Right lobe of liver (tissue), 6 donors: ENCODE results near the gene SPECC1L. TPM values are rescaled to one million over a fixed set of nuclear protein-coding genes. Genes with fewer than 3 reads are reported as not detected.
A peak's percentile ranks its signal among the peaks of the same experiment; 100 is the strongest.
"Not testable (repeated sequence)": the region's sequence is repeated elsewhere in the genome, so short reads cannot be mapped to it uniquely, and the experiment has no call there.

ENCODE experiments used
- ATAC-seq, 4 donors: fragments of 200-7000 bp; cut with Tn5 transposase; one replicate each; pipeline ENCODE4 v1.9.1; 2020; ENCODE audit warnings: mild to moderate bottlenecking in 4 of 4, moderate library complexity in 4 of 4
- DNase-seq, 3 donors: peaks; one replicate each; pipeline ENCODE4 v3.0.0-alpha.2; 2020
- H3K27ac ChIP-seq, 3 donors: fragments of 200-600 bp; one replicate each; pipeline ENCODE4 v1.8.0; 2022
- H3K27me3 ChIP-seq, 2 donors: fragments of 200-600 bp; one replicate each; pipeline ENCODE4 v1.8.0; 2022
- H3K36me3 ChIP-seq, 4 donors: fragments of 200-600 bp; sonication (generic) in 1 of 4; one replicate each; pipeline versions ENCODE4 v1.5.1 to v1.8.0; 2017 to 2022; ENCODE audit warnings: control low read depth in 1 of 4
- H3K4me1 ChIP-seq, 4 donors: fragments of 200-600 bp; sonication (generic) in 1 of 4; one replicate each; pipeline versions ENCODE4 v1.5.1 to v1.8.0; 2017 to 2022; ENCODE audit warnings: control low read depth in 1 of 4
- H3K4me3 ChIP-seq, 3 donors: fragments of 200-600 bp; one replicate each; pipeline ENCODE4 v1.8.0; 2022
- H3K9me3 ChIP-seq, 4 donors: fragments of 200-600 bp; sonication (generic) in 1 of 4; one replicate each; pipeline versions ENCODE4 v1.5.1 to v1.8.0; 2017 to 2022; ENCODE audit warnings: control low read depth in 1 of 4
- CTCF ChIP-seq, 4 donors: fragments of 200-600 bp in 3 of 4; fragments of 450-650 bp in 1 of 4; IDR thresholded peaks; one replicate each; pipeline versions ENCODE4 v1.5.1 to v1.8.0; 2016 to 2022; ENCODE audit warnings: antibody characterized with exemption in 4 of 4, mild to moderate bottlenecking in 2 of 4
- POLR2A ChIP-seq: fragments of 450-650 bp; IDR thresholded peaks from one replicate; pipeline ENCODE4 v1.6.1; 2017; ENCODE audit warnings: antibody characterized with exemption, mild to moderate bottlenecking
- WGBS: methylation state at CpG from one replicate; pipeline ENCODE4 v1.1.6; 2018; ENCODE audit warnings: low coverage, low lambda C conversion rate; ENCODE audit not compliant: insufficient coverage; ENCODE audit errors: missing lambda C conversion rate; 5-methylcytosine and 5-hydroxymethylcytosine counted together
- intact Hi-C, 2 donors: fragments of 100-400 bp; cut with DNase I; formaldehyde crosslinking; loops; one replicate each; pipeline versions ENCODE4 v1.11.2 to v1.14.1; 2022
- total RNA-seq, 6 experiments: library from RNA; depleted of rRNA in 2 of 6; stranded (reverse); fragments of >200 nt in 2 of 6; fragmentation: NEBNext Ultra II Directional in 3 of 6; extraction: Animal tissue kit (Norgen Biotek cat#: 25700) in 3 of 6; gene quantifications; one replicate each; pipeline versions ENCODE4 v1.1.0 to v1.2.4, GENCODE V29; 2016 to 2023
- donor health status: DM: no; HTN: yes; CAD: no.
- donor health status: DM: no; HTN: no; CAD: no.
- donor health status: DM: no; HTN: no; CAD: no.
- donor health status: DM: no; HTN: yes; CAD: no.
- donor health status: DM: no; HTN: yes; CAD: no.

Gene SPECC1L
- total RNA-seq, 6 experiments from 2014 or later: 16.3 to 26.4 (median 24.2) TPM

DNA sequence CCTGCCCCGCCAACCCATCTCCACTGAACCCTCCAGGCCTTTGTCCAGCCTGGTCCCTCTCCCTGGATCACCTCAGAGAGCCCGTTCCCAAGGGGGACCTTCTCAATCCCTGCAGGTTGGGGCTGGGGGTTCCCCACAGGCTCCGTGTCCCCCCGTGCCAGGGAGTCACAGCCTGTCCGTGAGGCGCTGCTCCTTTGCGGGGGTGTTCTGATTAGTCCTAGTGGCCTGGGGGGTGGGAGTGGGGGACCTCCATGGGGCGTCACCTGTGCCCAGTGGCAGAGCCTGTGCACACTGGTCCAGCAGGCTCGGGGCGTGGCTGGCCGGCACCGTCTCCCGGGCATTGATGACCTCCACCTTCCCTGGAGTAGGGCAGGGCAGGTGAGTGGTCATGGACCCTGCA lies 37.4 kb upstream of the SPECC1L start:
- H3K36me3 ChIP-seq: no peaks in the 10 kb centered on the region
- no peak for DNase-seq
- H3K4me3 ChIP-seq: no peak overlapping the region
- intact Hi-C loops: loop anchor here in 1 of 2 donors (10.0 kb wide), 1 partner anchor 48 kb away; the partner anchor contains the start of gene SUSD2
- no CpG with 5 or more reads among the region's 13 CpGs for WGBS
- H3K9me3 ChIP-seq: no peaks in the 10 kb centered on the region
- H3K4me1 ChIP-seq: no peaks in the 10 kb centered on the region
- ATAC-seq: peak in 1 of 4 donors; percentile 20
- no peaks in the 10 kb centered on the region for H3K27me3 ChIP-seq
- H3K27ac ChIP-seq: no peak overlapping the region
- TF ChIP-seq CTCF (IDR thresholded peaks at IDR 0.05) (no peak), POLR2A (no peak)

GRCh38 chr22:24233816-24234215 lies 36.8 kb upstream of the SPECC1L start:
- DNase-seq (no peak), ATAC-seq (no peak)
- WGBS: 57% methylated on average over 1 of the region's 14 CpGs
- Histone ChIP-seq H3K27me3 (no peaks in the 10 kb centered on the region), H3K4me3 (no peak overlapping the region), H3K9me3 (no peaks in the 10 kb centered on the region), H3K27ac (no peak overlapping the region), H3K36me3 (no peaks in the 10 kb centered on the region), H3K4me1 (no peaks in the 10 kb centered on the region)
- intact Hi-C loops: loop anchor here in 1 of 2 donors (10.0 kb wide), 1 partner anchor 49 kb away; the partner anchor contains the start of gene SUSD2
- TF ChIP-seq POLR2A: no peak
- no peak for TF ChIP-seq CTCF (IDR thresholded peaks at IDR 0.05)

GRCh38 chr22:24235315-24235714 lies 35.3 kb upstream of the SPECC1L start:
- Histone ChIP-seq H3K27me3 (no peaks in the 10 kb centered on the region), H3K4me3 (no peak overlapping the region), H3K27ac (no peak overlapping the region), H3K4me1 (no peaks in the 10 kb centered on the region), H3K36me3 (no peaks in the 10 kb centered on the region), H3K9me3 (no peaks in the 10 kb centered on the region)
- intact Hi-C loops: loop anchor here in 1 of 2 donors (10.0 kb wide), 1 partner anchor 51 kb away; the partner anchor contains the start of gene SUSD2
- WGBS: 90% methylated on average over 2 of the region's 4 CpGs
- DNase-seq (no peak), ATAC-seq (no peak)
- TF ChIP-seq POLR2A (no peak), CTCF (IDR thresholded peaks at IDR 0.05) (no peak)

DNA sequence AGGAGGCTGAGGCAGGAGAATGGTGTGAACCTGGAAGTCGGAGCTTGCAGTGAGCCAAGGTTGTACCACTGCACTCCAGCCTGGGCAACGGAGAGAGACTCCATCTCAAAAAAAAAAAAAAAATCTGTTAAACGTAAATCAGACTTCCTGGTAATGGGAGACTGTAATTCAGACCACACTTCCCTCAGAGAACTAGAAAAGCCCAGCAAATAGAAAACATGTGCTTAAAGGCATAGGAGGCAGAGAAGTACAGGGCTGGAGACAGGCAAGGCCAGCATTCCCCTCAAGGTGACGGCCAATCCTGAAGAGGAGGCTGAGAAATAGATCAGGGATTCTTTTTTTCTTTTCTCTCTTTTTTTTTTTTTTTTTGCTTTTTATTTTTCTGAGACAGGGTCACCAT lies 34.0 kb upstream of the SPECC1L start:
- TF ChIP-seq POLR2A (no peak), CTCF (IDR thresholded peaks at IDR 0.05) (no peak)
- H3K9me3 ChIP-seq: no peaks in the 10 kb centered on the region
- DNase-seq: no peak
- no peaks in the 10 kb centered on the region for H3K36me3 ChIP-seq
- H3K27ac ChIP-seq: no peak overlapping the region
- H3K27me3 ChIP-seq: no peaks in the 10 kb centered on the region
- WGBS: 57% methylated on average over 4 of the region's 4 CpGs
- H3K4me3 ChIP-seq: no peak overlapping the region
- no peaks in the 10 kb centered on the region for H3K4me1 ChIP-seq
- intact Hi-C loops: loop anchor here in 1 of 2 donors (10.0 kb wide), 1 partner anchor 52 kb away; the partner anchor contains the start of gene SUSD2
- ATAC-seq: no peak

GRCh38 chr22:24238101-24238694 lies 32.4 kb upstream of the SPECC1L start:
- ATAC-seq, H3K4me3 ChIP-seq, H3K27me3 ChIP-seq, H3K27ac ChIP-seq, DNase-seq, H3K9me3 ChIP-seq, H3K4me1 ChIP-seq, H3K36me3 ChIP-seq: not testable (repeated sequence)
- WGBS: 89% methylated on average over 9 of the region's 13 CpGs
- intact Hi-C loops: loop anchor here in 1 of 2 donors (10.0 kb wide), 1 partner anchor 53 kb away; the partner anchor contains the start of gene SUSD2
